Neural cell (in vitro differentiated cells): Measurements from ENCODE around the gene FUS. TPM values are rescaled to one million over a fixed set of nuclear protein-coding genes. Genes with fewer than 3 reads are reported as not detected.

ENCODE experiments used
- H2AFZ ChIP-seq: fragments of 200-600, 300-800 bp; sonication (generic), shearing (Covaris generic); 2 replicates; pipeline ENCODE4 v1.6.0; 2014; ENCODE audit warnings: low read depth, mild to moderate bottlenecking, antibody characterized with exemption, low read length, moderate library complexity
- H3F3A ChIP-seq: fragments of 200-600 bp; shearing (Covaris generic); 2 replicates; pipeline ENCODE4 v1.6.1; 2016; ENCODE audit warnings: mild to moderate bottlenecking, moderate library complexity, mixed read lengths, antibody characterized with exemption, low read length; ENCODE audit not compliant: insufficient read depth, poor library complexity, severe bottlenecking
- H3K27ac ChIP-seq: fragments of 200-600, 300-800 bp; sonication (generic), shearing (Covaris generic); 2 replicates; pipeline ENCODE4 v1.5.1; 2014; ENCODE audit warnings: mild to moderate bottlenecking, low read length, moderate library complexity
- H3K27me3 ChIP-seq: fragments of 300-800, 200-600 bp; sonication (generic), shearing (Covaris generic); 2 replicates; pipeline ENCODE4 v1.6.0; 2014; ENCODE audit warnings: mild to moderate bottlenecking, low read depth, low read length, moderate library complexity; ENCODE audit not compliant: insufficient read depth
- H3K36me3 ChIP-seq: fragments of 300-800, 200-600 bp; sonication (generic), shearing (Covaris generic); 2 replicates; pipeline ENCODE4 v1.5.1; 2014; ENCODE audit warnings: mild to moderate bottlenecking, antibody characterized with exemption, low read length, moderate library complexity; ENCODE audit not compliant: insufficient read depth
- H3K4me2 ChIP-seq: fragments of 300-800, 200-600 bp; sonication (generic), shearing (Covaris generic); 2 replicates; pipeline ENCODE4 v1.6.0; 2014; ENCODE audit warnings: mild to moderate bottlenecking, low read length
- H3K4me3 ChIP-seq: fragments of 300-800, 200-600 bp; sonication (generic), shearing (Covaris generic); 2 replicates; pipeline ENCODE4 v1.5.1; 2014; ENCODE audit warnings: mild to moderate bottlenecking, low read length, moderate library complexity
- H3K79me2 ChIP-seq: fragments of 200-600 bp; shearing (Covaris generic); replicated peaks from 2 replicates; pipeline ENCODE4 v1.6.0; 2014; ENCODE audit warnings: mild to moderate bottlenecking, low read length, moderate library complexity; ENCODE audit not compliant: insufficient read depth
- H3K9ac ChIP-seq: fragments of 300-800, 200-600 bp; sonication (generic), shearing (Covaris generic); 2 replicates; pipeline ENCODE4 v1.6.1; 2016; ENCODE audit warnings: mild to moderate bottlenecking, low read length, mixed read lengths
- H3K9me2 ChIP-seq: fragments of 200-600 bp; shearing (Covaris generic); 2 replicates; pipeline ENCODE4 v1.6.1; 2016; ENCODE audit warnings: mild to moderate bottlenecking, low read length, mixed read lengths; ENCODE audit not compliant: insufficient read depth
- H3K9me3 ChIP-seq: fragments of 200-600, 300-800 bp; sonication (generic), shearing (Covaris generic); 2 replicates; pipeline ENCODE4 v1.6.1; 2016; ENCODE audit warnings: mild to moderate bottlenecking, mixed run types, low read length, moderate library complexity, mixed read lengths
- H4K20me1 ChIP-seq: fragments of 200-600 bp; shearing (Covaris generic); 2 replicates; pipeline ENCODE4 v1.6.1; 2016; ENCODE audit warnings: mild to moderate bottlenecking, mixed run types; ENCODE audit not compliant: insufficient read depth
- EP300 ChIP-seq: fragments of 450-650 bp; conservative IDR thresholded peaks from 2 replicates; pipeline ENCODE4 v1.6.1; 2014; ENCODE audit warnings: antibody characterized with exemption, mild to moderate bottlenecking, moderate library complexity; ENCODE audit not compliant: poor library complexity, severe bottlenecking
- EZH2 ChIP-seq: fragments of 200-600, 300-800 bp; shearing (Covaris generic), sonication (generic); IDR thresholded peaks from 2 replicates; pipeline ENCODE4 v1.6.1; 2014; ENCODE audit warnings: antibody characterized with exemption, low read length, borderline replicate concordance, mild to moderate bottlenecking; ENCODE audit not compliant: insufficient read depth, poor library complexity, severe bottlenecking
- MXI1 ChIP-seq: fragments of 450-650 bp; conservative IDR thresholded peaks from 2 replicates; pipeline ENCODE4 v1.6.1; 2014; ENCODE audit warnings: antibody characterized with exemption, mild to moderate bottlenecking; ENCODE audit not compliant: poor library complexity, severe bottlenecking
- POLR2AphosphoS5 ChIP-seq: IDR thresholded peaks from 2 replicates; pipeline ENCODE4 v1.6.1; 2012
- RAD21 ChIP-seq: fragments of 450-650 bp; conservative IDR thresholded peaks from 2 replicates; pipeline ENCODE4 v1.6.1; 2014; ENCODE audit warnings: antibody characterized with exemption, mild to moderate bottlenecking, moderate library complexity
- SMC3 ChIP-seq: fragments of 450-650 bp; conservative IDR thresholded peaks from 2 replicates; pipeline ENCODE4 v1.6.1; 2014; ENCODE audit warnings: antibody characterized with exemption, mild to moderate bottlenecking, moderate library complexity; ENCODE audit not compliant: poor library complexity
- TAF1 ChIP-seq: IDR thresholded peaks from 2 replicates; pipeline ENCODE4 v1.6.1; 2012; ENCODE audit warnings: low read depth
- polyA plus RNA-seq: library from polyadenylated mRNA; depleted of rRNA; stranded (reverse); fragments of >200 nt; gene quantifications from 2 replicates; pipeline ENCODE4 v1.2.3, GENCODE V29; 2014
- TF ChIP-seq, protein P1 (sequence below): fragments of 450-650 bp; IDR thresholded peaks from 2 replicates; pipeline ENCODE4 v1.5.1; 2014; ENCODE audit warnings: antibody characterized with exemption, mild to moderate bottlenecking, moderate library complexity; ENCODE audit not compliant: poor library complexity, severe bottlenecking
- TF ChIP-seq, protein P2 (sequence below): IDR thresholded peaks from 2 replicates; pipeline ENCODE4 v1.6.1; 2012; ENCODE audit warnings: borderline replicate concordance

Gene FUS
- polyA plus RNA-seq, 1 donor from 2014 or later: 54.3 TPM

DNA sequence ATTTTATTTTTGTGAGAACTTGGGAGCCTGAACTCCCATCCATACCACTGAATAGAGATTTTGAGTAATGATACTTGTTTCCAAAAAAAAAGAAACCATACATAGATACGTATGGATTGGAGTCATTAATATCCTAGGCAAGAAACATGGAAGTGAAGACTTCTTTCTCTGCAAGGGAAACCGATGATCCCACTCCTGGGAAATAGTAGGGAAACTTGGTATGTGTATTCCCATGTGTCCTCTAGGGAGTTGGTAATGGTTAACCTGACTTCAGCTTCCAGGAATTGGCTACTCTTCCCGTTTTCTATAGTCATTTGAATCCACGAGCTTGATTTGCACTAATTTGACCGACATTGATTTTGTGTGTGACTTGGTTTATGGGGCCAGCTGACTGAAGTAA lies 5.4 kb downstream of the FUS start:
- TF ChIP-seq, protein P1, sequence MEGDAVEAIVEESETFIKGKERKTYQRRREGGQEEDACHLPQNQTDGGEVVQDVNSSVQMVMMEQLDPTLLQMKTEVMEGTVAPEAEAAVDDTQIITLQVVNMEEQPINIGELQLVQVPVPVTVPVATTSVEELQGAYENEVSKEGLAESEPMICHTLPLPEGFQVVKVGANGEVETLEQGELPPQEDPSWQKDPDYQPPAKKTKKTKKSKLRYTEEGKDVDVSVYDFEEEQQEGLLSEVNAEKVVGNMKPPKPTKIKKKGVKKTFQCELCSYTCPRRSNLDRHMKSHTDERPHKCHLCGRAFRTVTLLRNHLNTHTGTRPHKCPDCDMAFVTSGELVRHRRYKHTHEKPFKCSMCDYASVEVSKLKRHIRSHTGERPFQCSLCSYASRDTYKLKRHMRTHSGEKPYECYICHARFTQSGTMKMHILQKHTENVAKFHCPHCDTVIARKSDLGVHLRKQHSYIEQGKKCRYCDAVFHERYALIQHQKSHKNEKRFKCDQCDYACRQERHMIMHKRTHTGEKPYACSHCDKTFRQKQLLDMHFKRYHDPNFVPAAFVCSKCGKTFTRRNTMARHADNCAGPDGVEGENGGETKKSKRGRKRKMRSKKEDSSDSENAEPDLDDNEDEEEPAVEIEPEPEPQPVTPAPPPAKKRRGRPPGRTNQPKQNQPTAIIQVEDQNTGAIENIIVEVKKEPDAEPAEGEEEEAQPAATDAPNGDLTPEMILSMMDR: no peak
- no peak for TF ChIP-seq RAD21
- TF ChIP-seq EZH2: no peak
- no peak for TF ChIP-seq SMC3
- TF ChIP-seq TAF1: no peak
- no peak for TF ChIP-seq MXI1
- TF ChIP-seq, protein P2, sequence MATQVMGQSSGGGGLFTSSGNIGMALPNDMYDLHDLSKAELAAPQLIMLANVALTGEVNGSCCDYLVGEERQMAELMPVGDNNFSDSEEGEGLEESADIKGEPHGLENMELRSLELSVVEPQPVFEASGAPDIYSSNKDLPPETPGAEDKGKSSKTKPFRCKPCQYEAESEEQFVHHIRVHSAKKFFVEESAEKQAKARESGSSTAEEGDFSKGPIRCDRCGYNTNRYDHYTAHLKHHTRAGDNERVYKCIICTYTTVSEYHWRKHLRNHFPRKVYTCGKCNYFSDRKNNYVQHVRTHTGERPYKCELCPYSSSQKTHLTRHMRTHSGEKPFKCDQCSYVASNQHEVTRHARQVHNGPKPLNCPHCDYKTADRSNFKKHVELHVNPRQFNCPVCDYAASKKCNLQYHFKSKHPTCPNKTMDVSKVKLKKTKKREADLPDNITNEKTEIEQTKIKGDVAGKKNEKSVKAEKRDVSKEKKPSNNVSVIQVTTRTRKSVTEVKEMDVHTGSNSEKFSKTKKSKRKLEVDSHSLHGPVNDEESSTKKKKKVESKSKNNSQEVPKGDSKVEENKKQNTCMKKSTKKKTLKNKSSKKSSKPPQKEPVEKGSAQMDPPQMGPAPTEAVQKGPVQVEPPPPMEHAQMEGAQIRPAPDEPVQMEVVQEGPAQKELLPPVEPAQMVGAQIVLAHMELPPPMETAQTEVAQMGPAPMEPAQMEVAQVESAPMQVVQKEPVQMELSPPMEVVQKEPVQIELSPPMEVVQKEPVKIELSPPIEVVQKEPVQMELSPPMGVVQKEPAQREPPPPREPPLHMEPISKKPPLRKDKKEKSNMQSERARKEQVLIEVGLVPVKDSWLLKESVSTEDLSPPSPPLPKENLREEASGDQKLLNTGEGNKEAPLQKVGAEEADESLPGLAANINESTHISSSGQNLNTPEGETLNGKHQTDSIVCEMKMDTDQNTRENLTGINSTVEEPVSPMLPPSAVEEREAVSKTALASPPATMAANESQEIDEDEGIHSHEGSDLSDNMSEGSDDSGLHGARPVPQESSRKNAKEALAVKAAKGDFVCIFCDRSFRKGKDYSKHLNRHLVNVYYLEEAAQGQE: no peak
- peaks cover 65% of the 10 kb centered on the region for H4K20me1 ChIP-seq
- peaks cover 13% of the 10 kb centered on the region for H3K36me3 ChIP-seq
- no peak overlapping the region for H3K27ac ChIP-seq
- H3K27me3 ChIP-seq: no peaks in the 10 kb centered on the region
- H3K9me3 ChIP-seq: no peaks in the 10 kb centered on the region
- no peak overlapping the region for H2AFZ ChIP-seq
- H3K9ac ChIP-seq: no peak overlapping the region
- H3K9me2 ChIP-seq: no peaks in the 10 kb centered on the region
- H3F3A ChIP-seq: no peaks in the 10 kb centered on the region
- peaks cover 63% of the 10 kb centered on the region for H3K79me2 ChIP-seq
- H3K4me3 ChIP-seq: no peak overlapping the region
- H3K4me2 ChIP-seq: no peak overlapping the region

DNA sequence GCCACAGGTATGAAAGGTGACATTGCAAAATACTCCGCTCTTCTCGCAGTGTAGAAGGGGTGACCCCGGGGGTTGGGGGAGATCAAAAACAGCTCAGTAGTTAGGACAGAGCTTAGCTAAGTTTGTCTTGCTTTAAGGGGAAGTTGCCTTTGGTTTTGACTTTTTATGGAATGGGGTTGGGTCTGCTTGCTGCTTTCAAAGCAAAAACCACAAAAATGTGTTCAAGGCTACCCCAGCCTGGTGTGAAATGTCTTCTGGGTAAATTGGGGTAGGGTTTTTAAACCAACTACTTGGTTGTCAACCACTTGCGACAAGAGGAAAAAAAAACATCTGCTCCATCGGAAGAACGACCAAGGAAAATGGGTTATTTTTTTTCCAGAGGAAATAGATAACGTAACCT lies 6.2 kb downstream of the FUS start:
- peaks cover 56% of the 10 kb centered on the region for H3K79me2 ChIP-seq
- TF ChIP-seq, protein P2: no peak
- TF ChIP-seq MXI1 (no peak), POLR2AphosphoS5 (no peak), EP300 (no peak), TAF1 (no peak), SMC3 (no peak), RAD21 (no peak), EZH2 (no peak)
- TF ChIP-seq, protein P1: no peak
- no peak overlapping the region for H3K4me2 ChIP-seq
- H3K9me3 ChIP-seq: no peaks in the 10 kb centered on the region
- no peak overlapping the region for H3K9ac ChIP-seq
- H3K27me3 ChIP-seq: no peaks in the 10 kb centered on the region
- H3F3A ChIP-seq: no peaks in the 10 kb centered on the region
- H3K27ac ChIP-seq: no peak overlapping the region
- H3K4me3 ChIP-seq: no peak overlapping the region
- peaks cover 59% of the 10 kb centered on the region for H4K20me1 ChIP-seq
- H3K36me3 ChIP-seq: peaks cover 13% of the 10 kb centered on the region
- no peak overlapping the region for H2AFZ ChIP-seq
- no peaks in the 10 kb centered on the region for H3K9me2 ChIP-seq
